OCI-LY3 (cell line): ENCODE results near the gene SAMD10.
A peak's percentile ranks its signal among the peaks of the same experiment; 100 is the strongest.

ENCODE experiments used
- CTCF ChIP-seq: fragments of 200-600, 300-600 bp; sonication (generic); IDR thresholded peaks from 2 replicates; pipeline ENCODE4 v1.5.1; 2014; ENCODE audit warnings: antibody characterized with exemption, low read length, low read depth
- EZH2phosphoT487 ChIP-seq: fragments of 200-600 bp; shearing (Covaris generic); IDR thresholded peaks from 2 replicates; pipeline ENCODE4 v1.6.1; 2018; ENCODE audit warnings: antibody characterized with exemption, mixed run types, low read depth

GRCh38 chr20:63955827-63956663 lies 23.4 kb downstream of the SAMD10 start, which contains the start of gene UCKL1:
- TF ChIP-seq CTCF (peak; percentile 20; the same call in 1 of the 2 replicates), EZH2phosphoT487 (no peak)
